NCI-H2227 (cell line): ENCODE data around the gene KRT25.

Source experiments
- DNase-seq: peaks from one replicate; lab custom pipeline; 2025; ENCODE audit not compliant: unreplicated experiment; lab: John Stamatoyannopoulos, UW

KRT25 gene

DNA sequence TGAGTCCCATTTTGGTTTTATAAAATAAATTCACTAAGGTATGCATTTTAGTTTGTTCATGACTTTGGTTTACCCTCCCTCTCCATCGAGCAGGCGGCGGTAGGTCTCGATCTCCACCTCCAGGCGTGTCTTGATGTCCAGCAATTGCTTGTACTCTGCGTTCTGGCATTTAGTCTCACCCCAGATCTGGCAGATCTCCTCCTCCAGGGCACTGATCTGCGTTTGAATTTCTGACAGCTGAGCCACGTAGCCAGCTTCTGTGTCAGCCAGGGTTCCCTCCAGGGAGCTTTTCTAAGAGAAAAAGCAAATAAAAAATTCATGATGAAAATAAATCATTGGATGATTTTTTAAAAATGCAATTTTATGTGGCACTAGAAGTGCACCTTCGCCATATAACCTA, 55.8 kb downstream of the KRT25 start:
- DNase-seq = no peak
